GM23338 (cell line): ENCODE measurements around the gene DUSP8. TPM values are rescaled to one million over a fixed set of nuclear protein-coding genes. Genes with fewer than 3 reads are reported as not detected.

ENCODE experiments used
- ATAC-seq: fragments of 200-7000 bp; cut with Tn5 transposase; 3 replicates; pipeline ENCODE4 v1.9.1; 2020
- DNase-seq: peaks from one replicate; pipeline ENCODE4 v3.0.0-alpha.2; 2015; ENCODE audit warnings: low spot score
- H2AFZ ChIP-seq: fragments of 200-600 bp; sonication (generic); 2 replicates; pipeline ENCODE4 v1.8.0; 2016; ENCODE audit warnings: antibody characterized with exemption, mild to moderate bottlenecking, moderate library complexity
- H3F3A ChIP-seq: fragments of 200-600 bp; sonication (generic); replicated peaks from 2 replicates; pipeline ENCODE4 v1.8.0; 2017; ENCODE audit warnings: antibody characterized with exemption, mixed run types, low read depth
- H3K27ac ChIP-seq: fragments of 200-600 bp; sonication (generic); 2 replicates; pipeline ENCODE4 v1.6.1; 2016; ENCODE audit warnings: low read depth
- H3K27me3 ChIP-seq: fragments of 200-600 bp; sonication (generic); 2 replicates; pipeline ENCODE4 v1.8.0; 2016; ENCODE audit warnings: mild to moderate bottlenecking, mixed run types, moderate library complexity; ENCODE audit not compliant: insufficient read depth
- H3K36me3 ChIP-seq: fragments of 200-600 bp; sonication (generic); 2 replicates; pipeline ENCODE4 v1.8.0; 2016; ENCODE audit warnings: mild to moderate bottlenecking; ENCODE audit not compliant: insufficient read depth
- H3K4me1 ChIP-seq: fragments of 200-600 bp; sonication (generic); 2 replicates; pipeline ENCODE4 v1.8.0; 2016; ENCODE audit warnings: mild to moderate bottlenecking, moderate library complexity; ENCODE audit not compliant: insufficient read depth
- H3K4me2 ChIP-seq: fragments of 200-600 bp; sonication (generic); 2 replicates; pipeline ENCODE4 v1.7.1; 2017; ENCODE audit warnings: mixed run types
- H3K4me3 ChIP-seq: fragments of 200-600 bp; sonication (generic); 2 replicates; pipeline ENCODE4 v1.6.1; 2016; ENCODE audit warnings: mixed run types
- H3K79me2 ChIP-seq: fragments of 200-600 bp; sonication (generic); replicated peaks from 2 replicates; pipeline ENCODE4 v1.8.0; 2017; ENCODE audit warnings: mild to moderate bottlenecking; ENCODE audit not compliant: insufficient read depth
- H3K9me2 ChIP-seq: fragments of 200-600 bp; sonication (generic); 2 replicates; pipeline ENCODE4 v1.8.0; 2017; ENCODE audit not compliant: insufficient read depth
- H4K20me1 ChIP-seq: fragments of 200-600 bp; sonication (generic); replicated peaks from 2 replicates; pipeline ENCODE4 v1.8.0; 2017; ENCODE audit warnings: mild to moderate bottlenecking; ENCODE audit not compliant: insufficient read depth
- H3K27ac Mint-ChIP-seq: 2 replicates; pipeline ENCODE4 v1.8.0; 2020; ENCODE audit warnings: inconsistent platforms, mild to moderate bottlenecking, moderate library complexity, mixed read lengths
- H3K27me3 Mint-ChIP-seq: 3 replicates; pipeline ENCODE4 v1.8.0; 2022; ENCODE audit warnings: low read depth, mild to moderate bottlenecking, moderate library complexity, mixed read lengths, inconsistent platforms; ENCODE audit not compliant: insufficient read depth, poor library complexity
- H3K36me3 Mint-ChIP-seq: 3 replicates; pipeline ENCODE4 v1.8.0; 2021; ENCODE audit warnings: low read depth, mild to moderate bottlenecking, inconsistent platforms, moderate library complexity, mixed read lengths
- H3K4me1 Mint-ChIP-seq: 3 replicates; pipeline ENCODE4 v1.8.0; 2020; ENCODE audit warnings: mild to moderate bottlenecking, inconsistent platforms, mixed read lengths
- H3K4me3 Mint-ChIP-seq: 3 replicates; pipeline ENCODE4 v1.8.0; 2021; ENCODE audit warnings: moderate library complexity, mild to moderate bottlenecking, inconsistent platforms, mixed read lengths
- H3K9me3 Mint-ChIP-seq: 3 replicates; pipeline ENCODE4 v1.8.0; 2020; ENCODE audit warnings: moderate library complexity, mild to moderate bottlenecking, inconsistent platforms, mixed read lengths
- EZH2 ChIP-seq: fragments of 200-600 bp; sonication (generic); IDR thresholded peaks from one replicate; pipeline ENCODE4 v1.8.0; 2017; ENCODE audit warnings: antibody characterized with exemption, mild to moderate bottlenecking, low read depth; ENCODE audit not compliant: unreplicated experiment
- EZH2phosphoT487 ChIP-seq: fragments of 200-600 bp; sonication (generic); IDR thresholded peaks from one replicate; pipeline ENCODE4 v1.8.1; 2018; ENCODE audit warnings: antibody characterized with exemption; ENCODE audit not compliant: unreplicated experiment
- POLR2AphosphoS5 ChIP-seq: IDR thresholded peaks from 2 replicates; pipeline ENCODE4 v1.6.1; 2016; ENCODE audit warnings: antibody characterized with exemption, low read depth
- REST ChIP-seq: IDR thresholded peaks from one replicate; pipeline ENCODE4 v1.6.1; 2018; ENCODE audit warnings: antibody characterized with exemption; ENCODE audit not compliant: unreplicated experiment
- polyA plus RNA-seq: library from polyadenylated mRNA; unstranded; fragments of >200 nt; fragmentation: Nextera tagmentation; extraction: Ambion mirVana; gene quantifications from 2 replicates; pipeline ENCODE4 v1.2.1, GENCODE V29; 2016
- total RNA-seq: library from RNA; depleted of rRNA; stranded (reverse); fragments of >200 nt; shearing (Covaris generic); gene quantifications from 2 replicates; pipeline ENCODE4 v1.2.3, GENCODE V29; 2014
- TF ChIP-seq, protein P1 (sequence below): fragments of 250-450 bp; sonication (Bioruptor Pico); IDR thresholded peaks from 2 replicates; pipeline ENCODE4 v1.5.0; 2020; ENCODE audit warnings: mild to moderate bottlenecking, moderate library complexity

The DUSP8 gene
- total and polyA plus RNA-seq, 2 experiments from 2014 or later, result 1.1 TPM

GRCh38 chr11:1519028-1520010, 52.8 kb downstream of the DUSP8 start:
- Histone ChIP-seq H3K27me3 (no peaks in the 10 kb centered on the region), H2AFZ (no peak overlapping the region), H3K79me2 (peaks cover 34% of the 10 kb centered on the region), H4K20me1 (peaks cover 8% of the 10 kb centered on the region; the same call in 1 of the 2 replicates), H3K4me3 (no peak overlapping the region), H3F3A (no peaks in the 10 kb centered on the region), H3K36me3 (no peaks in the 10 kb centered on the region), H3K9me2 (no peaks in the 10 kb centered on the region), H3K4me1 (no peaks in the 10 kb centered on the region), H3K27ac (no peak overlapping the region), H3K4me2 (no peak overlapping the region)
- DNase-seq (no peak), ATAC-seq (no peak)
- Mint-ChIP-seq H3K9me3 (no peaks in the 10 kb centered on the region; the same call in 2 of the 3 replicates), H3K4me1 (peaks cover 19% of the 10 kb centered on the region), H3K27ac (no peak overlapping the region), H3K27me3 (peaks cover 15% of the 10 kb centered on the region), H3K4me3 (no peak overlapping the region), H3K36me3 (no peaks in the 10 kb centered on the region)
- TF ChIP-seq EZH2phosphoT487, result no peak
- TF ChIP-seq REST, result peak; percentile 46

DNA sequence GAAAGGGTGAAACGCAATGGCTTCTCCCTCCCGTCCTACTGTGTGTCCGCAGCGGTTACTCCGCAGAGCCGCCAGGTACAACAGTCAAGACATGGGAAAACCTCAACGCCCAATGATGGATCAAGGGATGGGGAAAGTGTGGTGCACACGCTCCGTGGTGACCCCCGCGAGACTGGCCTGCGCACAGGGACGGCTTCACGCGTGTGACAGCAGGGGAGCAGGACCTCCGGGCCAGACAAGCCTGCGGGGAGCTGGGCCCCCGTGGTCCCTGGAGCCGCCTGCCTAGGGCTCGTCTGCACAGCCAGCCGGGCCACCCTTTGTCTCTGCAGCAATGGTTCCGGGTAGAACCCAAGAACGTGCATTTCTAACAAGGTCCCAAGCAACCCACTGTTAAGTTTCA, 53.8 kb downstream of the DUSP8 start:
- Mint-ChIP-seq H3K9me3 (no peaks in the 10 kb centered on the region; the same call in 2 of the 3 replicates), H3K4me3 (no peak overlapping the region), H3K36me3 (no peaks in the 10 kb centered on the region), H3K27ac (no peak overlapping the region), H3K4me1 (peaks cover 28% of the 10 kb centered on the region), H3K27me3 (peaks cover 19% of the 10 kb centered on the region)
- Histone ChIP-seq H3K4me3 (no peak overlapping the region), H3K36me3 (no peaks in the 10 kb centered on the region), H2AFZ (no peak overlapping the region), H3K4me2 (no peak overlapping the region), H4K20me1 (peaks cover 8% of the 10 kb centered on the region; the same call in 1 of the 2 replicates), H3K27ac (no peak overlapping the region), H3F3A (peaks cover 2% of the 10 kb centered on the region; the same call in 1 of the 2 replicates), H3K4me1 (0 out of 2 replicates have a peak, but pooled peaks cover 4% of the 10 kb centered on the region), H3K9me2 (no peaks in the 10 kb centered on the region), H3K27me3 (no peaks in the 10 kb centered on the region), H3K79me2 (peaks cover 40% of the 10 kb centered on the region)
- ATAC-seq, result no peak
- no peak for DNase-seq
- TF ChIP-seq POLR2AphosphoS5 (no peak), REST (no peak), EZH2 (no peak)
- TF ChIP-seq, protein P1, sequence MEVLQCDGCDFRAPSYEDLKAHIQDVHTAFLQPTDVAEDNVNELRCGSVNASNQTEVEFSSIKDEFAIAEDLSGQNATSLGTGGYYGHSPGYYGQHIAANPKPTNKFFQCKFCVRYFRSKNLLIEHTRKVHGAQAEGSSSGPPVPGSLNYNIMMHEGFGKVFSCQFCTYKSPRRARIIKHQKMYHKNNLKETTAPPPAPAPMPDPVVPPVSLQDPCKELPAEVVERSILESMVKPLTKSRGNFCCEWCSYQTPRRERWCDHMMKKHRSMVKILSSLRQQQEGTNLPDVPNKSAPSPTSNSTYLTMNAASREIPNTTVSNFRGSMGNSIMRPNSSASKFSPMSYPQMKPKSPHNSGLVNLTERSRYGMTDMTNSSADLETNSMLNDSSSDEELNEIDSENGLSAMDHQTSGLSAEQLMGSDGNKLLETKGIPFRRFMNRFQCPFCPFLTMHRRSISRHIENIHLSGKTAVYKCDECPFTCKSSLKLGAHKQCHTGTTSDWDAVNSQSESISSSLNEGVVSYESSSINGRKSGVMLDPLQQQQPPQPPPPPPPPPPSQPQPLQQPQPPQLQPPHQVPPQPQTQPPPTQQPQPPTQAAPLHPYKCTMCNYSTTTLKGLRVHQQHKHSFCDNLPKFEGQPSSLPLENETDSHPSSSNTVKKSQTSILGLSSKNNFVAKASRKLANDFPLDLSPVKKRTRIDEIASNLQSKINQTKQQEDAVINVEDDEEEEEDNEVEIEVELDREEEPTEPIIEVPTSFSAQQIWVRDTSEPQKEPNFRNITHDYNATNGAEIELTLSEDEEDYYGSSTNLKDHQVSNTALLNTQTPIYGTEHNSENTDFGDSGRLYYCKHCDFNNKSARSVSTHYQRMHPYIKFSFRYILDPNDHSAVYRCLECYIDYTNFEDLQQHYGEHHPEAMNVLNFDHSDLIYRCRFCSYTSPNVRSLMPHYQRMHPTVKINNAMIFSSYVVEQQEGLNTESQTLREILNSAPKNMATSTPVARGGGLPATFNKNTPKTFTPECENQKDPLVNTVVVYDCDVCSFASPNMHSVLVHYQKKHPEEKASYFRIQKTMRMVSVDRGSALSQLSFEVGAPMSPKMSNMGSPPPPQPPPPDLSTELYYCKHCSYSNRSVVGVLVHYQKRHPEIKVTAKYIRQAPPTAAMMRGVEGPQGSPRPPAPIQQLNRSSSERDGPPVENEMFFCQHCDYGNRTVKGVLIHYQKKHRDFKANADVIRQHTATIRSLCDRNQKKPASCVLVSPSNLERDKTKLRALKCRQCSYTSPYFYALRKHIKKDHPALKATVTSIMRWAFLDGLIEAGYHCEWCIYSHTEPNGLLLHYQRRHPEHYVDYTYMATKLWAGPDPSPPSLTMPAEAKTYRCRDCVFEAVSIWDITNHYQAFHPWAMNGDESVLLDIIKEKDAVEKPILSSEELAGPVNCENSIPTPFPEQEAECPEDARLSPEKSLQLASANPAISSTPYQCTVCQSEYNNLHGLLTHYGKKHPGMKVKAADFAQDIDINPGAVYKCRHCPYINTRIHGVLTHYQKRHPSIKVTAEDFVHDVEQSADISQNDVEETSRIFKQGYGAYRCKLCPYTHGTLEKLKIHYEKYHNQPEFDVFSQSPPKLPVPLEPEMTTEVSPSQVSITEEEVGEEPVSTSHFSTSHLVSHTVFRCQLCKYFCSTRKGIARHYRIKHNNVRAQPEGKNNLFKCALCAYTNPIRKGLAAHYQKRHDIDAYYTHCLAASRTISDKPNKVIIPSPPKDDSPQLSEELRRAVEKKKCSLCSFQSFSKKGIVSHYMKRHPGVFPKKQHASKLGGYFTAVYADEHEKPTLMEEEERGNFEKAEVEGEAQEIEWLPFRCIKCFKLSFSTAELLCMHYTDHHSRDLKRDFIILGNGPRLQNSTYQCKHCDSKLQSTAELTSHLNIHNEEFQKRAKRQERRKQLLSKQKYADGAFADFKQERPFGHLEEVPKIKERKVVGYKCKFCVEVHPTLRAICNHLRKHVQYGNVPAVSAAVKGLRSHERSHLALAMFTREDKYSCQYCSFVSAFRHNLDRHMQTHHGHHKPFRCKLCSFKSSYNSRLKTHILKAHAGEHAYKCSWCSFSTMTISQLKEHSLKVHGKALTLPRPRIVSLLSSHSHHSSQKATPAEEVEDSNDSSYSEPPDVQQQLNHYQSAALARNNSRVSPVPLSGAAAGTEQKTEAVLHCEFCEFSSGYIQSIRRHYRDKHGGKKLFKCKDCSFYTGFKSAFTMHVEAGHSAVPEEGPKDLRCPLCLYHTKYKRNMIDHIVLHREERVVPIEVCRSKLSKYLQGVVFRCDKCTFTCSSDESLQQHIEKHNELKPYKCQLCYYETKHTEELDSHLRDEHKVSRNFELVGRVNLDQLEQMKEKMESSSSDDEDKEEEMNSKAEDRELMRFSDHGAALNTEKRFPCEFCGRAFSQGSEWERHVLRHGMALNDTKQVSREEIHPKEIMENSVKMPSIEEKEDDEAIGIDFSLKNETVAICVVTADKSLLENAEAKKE (CRISPR knock-in tag), result no peak
